ENCODE data around the gene GGCT. TPM values are rescaled to one million over a fixed set of nuclear protein-coding genes. Genes with fewer than 3 reads are reported as not detected.

GGCT gene
- total RNA-seq, 4 donors from 2014 or later, result 7.4 to 20.0 (median 12.8) TPM

DNA sequence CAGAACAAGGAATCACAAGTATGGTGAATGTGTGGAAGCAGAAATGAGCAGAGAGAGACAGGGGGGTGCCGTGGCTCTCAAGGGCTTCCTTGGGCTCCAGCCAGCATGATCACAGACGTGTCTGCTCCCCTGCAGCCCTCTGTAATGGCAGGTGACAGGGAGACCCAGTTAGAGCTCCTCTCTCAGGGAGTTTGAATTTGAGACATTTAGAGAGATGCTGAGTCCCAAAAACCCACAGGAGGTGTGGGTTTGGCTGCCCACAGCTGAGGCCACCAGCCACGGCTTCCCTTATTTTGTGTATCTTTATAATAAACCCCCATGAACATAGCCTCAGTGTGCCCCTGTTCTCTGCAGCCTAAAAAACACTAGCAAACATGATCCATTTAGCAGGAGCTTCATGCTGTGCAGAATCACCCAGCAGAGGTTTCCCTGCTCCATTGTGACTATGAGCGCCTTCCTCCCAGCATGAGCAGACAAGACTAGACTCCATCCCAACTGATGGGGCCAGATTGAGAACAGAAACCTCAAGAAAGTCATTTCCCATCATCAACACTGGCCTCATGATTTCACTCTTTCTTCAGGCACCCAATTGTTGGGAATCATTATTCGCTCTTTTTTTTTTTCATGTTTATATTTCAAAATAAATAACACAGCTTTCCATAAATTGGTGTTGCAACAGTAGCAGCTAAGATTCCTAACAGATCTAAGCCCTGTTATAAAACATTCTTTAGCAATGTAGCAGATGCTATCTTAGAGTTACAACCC lies 39.4 kb downstream of the GGCT start:
- Histone ChIP-seq H3K36me3 (no peaks in the 10 kb centered on the region), H3K4me1 (peaks cover 31 to 46% of the 10 kb centered on the region in 2 donors), H3K9me3 (no peaks in the 10 kb centered on the region), H3K27me3 (no peaks in the 10 kb centered on the region), H3K4me3 (no peak overlapping the region), H3K27ac (no peak overlapping the region)
- DNase-seq (no peak), ATAC-seq (no peak)
- intact Hi-C loops (cut with DNase I; ENCODE audit: low total_unique reads), result no loop called here
- in situ Hi-C loops (cut with MboI; ENCODE audit: low sequenced_read_pairs in 4 of 4), result no loop called here
- no peak for TF ChIP-seq POLR2A (IDR thresholded peaks at IDR 0.05)
- TF ChIP-seq, protein P1, sequence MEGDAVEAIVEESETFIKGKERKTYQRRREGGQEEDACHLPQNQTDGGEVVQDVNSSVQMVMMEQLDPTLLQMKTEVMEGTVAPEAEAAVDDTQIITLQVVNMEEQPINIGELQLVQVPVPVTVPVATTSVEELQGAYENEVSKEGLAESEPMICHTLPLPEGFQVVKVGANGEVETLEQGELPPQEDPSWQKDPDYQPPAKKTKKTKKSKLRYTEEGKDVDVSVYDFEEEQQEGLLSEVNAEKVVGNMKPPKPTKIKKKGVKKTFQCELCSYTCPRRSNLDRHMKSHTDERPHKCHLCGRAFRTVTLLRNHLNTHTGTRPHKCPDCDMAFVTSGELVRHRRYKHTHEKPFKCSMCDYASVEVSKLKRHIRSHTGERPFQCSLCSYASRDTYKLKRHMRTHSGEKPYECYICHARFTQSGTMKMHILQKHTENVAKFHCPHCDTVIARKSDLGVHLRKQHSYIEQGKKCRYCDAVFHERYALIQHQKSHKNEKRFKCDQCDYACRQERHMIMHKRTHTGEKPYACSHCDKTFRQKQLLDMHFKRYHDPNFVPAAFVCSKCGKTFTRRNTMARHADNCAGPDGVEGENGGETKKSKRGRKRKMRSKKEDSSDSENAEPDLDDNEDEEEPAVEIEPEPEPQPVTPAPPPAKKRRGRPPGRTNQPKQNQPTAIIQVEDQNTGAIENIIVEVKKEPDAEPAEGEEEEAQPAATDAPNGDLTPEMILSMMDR (IDR thresholded peaks at IDR 0.05 in 4 of 5, conservative IDR thresholded peaks at IDR 0.05 in 1 of 5), result no peak

DNA sequence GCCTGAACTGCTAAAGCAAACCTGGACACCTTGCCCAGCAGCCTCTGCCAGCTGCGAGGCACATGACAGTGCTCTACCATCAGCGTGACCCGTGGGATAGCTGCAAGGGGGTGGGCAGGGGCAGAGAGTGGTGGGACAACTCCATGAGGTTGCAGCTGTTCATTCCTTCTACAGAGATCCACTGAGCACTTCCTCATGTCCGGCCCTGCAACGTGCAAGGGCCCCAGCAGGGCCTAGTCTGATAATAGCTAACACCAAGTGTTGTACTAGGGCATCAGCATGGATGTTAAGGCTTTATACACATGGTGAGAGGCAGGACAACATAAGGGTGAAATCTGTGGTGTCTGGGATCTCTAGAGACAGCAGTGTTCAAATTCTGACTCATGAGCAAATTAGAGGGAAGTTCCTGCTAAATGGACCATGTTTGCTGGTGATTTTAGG lies 40.4 kb downstream of the GGCT start:
- Histone ChIP-seq H3K4me3 (no peak overlapping the region), H3K36me3 (no peaks in the 10 kb centered on the region), H3K4me1 (peaks cover 22 to 39% of the 10 kb centered on the region in 2 donors), H3K27ac (peak overlapping the region in 2 of 4 donors; percentile 16 to 48), H3K27me3 (no peaks in the 10 kb centered on the region), H3K9me3 (no peaks in the 10 kb centered on the region)
- DNase-seq (no peak), ATAC-seq (no peak)
- in situ Hi-C loops (cut with MboI; ENCODE audit: low sequenced_read_pairs in 4 of 4), result no loop called here
- intact Hi-C loops (cut with DNase I; ENCODE audit: low total_unique reads), result no loop called here
- TF ChIP-seq, protein P1 (IDR thresholded peaks at IDR 0.05 in 4 of 5, conservative IDR thresholded peaks at IDR 0.05 in 1 of 5), result no peak
- no peak for TF ChIP-seq POLR2A (IDR thresholded peaks at IDR 0.05)

DNA sequence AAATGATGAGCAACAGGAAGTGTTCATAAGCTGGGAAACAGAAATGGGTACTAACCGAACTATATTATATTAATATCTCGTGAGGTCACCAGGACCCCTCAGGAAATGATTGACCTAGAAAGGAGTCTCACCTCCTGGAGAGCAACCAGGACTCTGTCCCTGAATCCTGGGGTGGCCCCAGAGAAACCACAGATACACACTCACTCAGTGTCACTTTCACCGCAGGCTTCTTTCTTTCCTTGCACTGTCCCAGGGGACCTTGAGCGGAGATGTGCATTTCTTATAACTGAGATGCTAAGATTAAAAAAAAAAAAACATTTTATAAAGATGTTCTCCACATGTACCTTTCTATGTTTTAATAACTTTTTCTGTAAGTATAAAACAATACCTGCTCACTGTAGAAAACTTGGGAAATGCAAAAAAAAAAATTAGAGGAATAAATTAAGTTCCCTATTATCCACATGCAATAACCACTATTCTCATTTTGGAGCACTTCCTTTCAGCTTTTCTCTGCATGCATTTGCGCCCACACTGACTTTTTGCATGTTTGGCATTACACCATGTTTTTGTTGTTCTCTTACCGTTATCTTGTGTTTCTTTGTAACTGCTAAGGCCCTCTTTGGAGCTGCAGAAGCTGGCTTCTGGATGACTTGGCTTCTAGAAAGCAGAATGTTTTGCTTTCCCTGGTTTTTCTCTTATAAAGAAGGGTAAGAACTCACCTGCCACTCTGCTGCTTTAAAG lies 41.1 kb downstream of the GGCT start:
- H3K27ac ChIP-seq, result peak overlapping the region in 2 of 4 donors; percentile 16 to 48
- no peak for ATAC-seq
- TF ChIP-seq POLR2A (IDR thresholded peaks at IDR 0.05), result no peak
- TF ChIP-seq, protein P1 (IDR thresholded peaks at IDR 0.05 in 4 of 5, conservative IDR thresholded peaks at IDR 0.05 in 1 of 5), result no peak

DNA sequence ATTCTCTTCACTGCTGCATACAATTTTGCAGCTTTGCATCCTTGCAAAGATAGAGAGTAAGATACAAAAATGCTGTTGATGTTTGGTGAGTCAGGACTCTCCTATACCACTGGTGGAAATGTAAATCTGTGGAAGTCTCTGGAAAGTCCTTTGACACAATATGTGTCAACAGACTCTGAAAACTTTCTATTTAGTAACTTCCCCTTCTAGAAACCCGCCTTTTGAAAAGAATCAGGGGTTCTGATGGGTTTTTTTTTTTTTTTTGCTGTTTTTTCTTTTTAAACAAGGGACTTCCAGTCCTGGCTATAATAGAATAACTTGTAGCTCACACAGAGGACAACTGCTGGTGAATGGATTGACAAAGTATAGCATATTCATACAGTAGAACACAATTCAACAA lies 42.5 kb downstream of the GGCT start:
- H3K36me3 ChIP-seq, result peaks cover 0 to 3% of the 10 kb centered on the region in 2 donors
- DNase-seq (no peak), ATAC-seq (no peak)
- H3K4me1 ChIP-seq, result peaks cover 9 to 31% of the 10 kb centered on the region in 2 donors
- TF ChIP-seq, protein P1 (IDR thresholded peaks at IDR 0.05 in 4 of 5, conservative IDR thresholded peaks at IDR 0.05 in 1 of 5), result no peak
- TF ChIP-seq POLR2A (IDR thresholded peaks at IDR 0.05), result no peak
- in situ Hi-C loops (cut with MboI; ENCODE audit: low sequenced_read_pairs in 4 of 4) (no loop called here), intact Hi-C loops (cut with DNase I; ENCODE audit: low total_unique reads) (no loop called here)
- no peak overlapping the region for H3K27ac ChIP-seq
- H3K4me3 ChIP-seq, result no peak overlapping the region
- no peaks in the 10 kb centered on the region for H3K9me3 ChIP-seq
- no peaks in the 10 kb centered on the region for H3K27me3 ChIP-seq

More for the DNA sequence above, 41.1 kb downstream of the GGCT start:
- no peaks in the 10 kb centered on the region for H3K27me3 ChIP-seq
- H3K36me3 ChIP-seq, result no peaks in the 10 kb centered on the region
- in situ Hi-C loops (cut with MboI; ENCODE audit: low sequenced_read_pairs in 4 of 4) (no loop called here), intact Hi-C loops (cut with DNase I; ENCODE audit: low total_unique reads) (no loop called here)
- H3K9me3 ChIP-seq, result no peaks in the 10 kb centered on the region
- no peak overlapping the region for H3K4me3 ChIP-seq
- H3K4me1 ChIP-seq, result peaks cover 15 to 36% of the 10 kb centered on the region in 2 donors
- DNase-seq, result no peak

Data from gastrocnemius medialis (tissue), 4 donors.